ENCODE data around the gene MFSD11.

GRCh38 chr17:76792348-76792747, 54.4 kb downstream of the MFSD11 start:
- TF ChIP-seq POLR2AphosphoS5 (IDR thresholded peaks at IDR 0.05; ENCODE audit: low read depth, low read length) (no peak), GABPA (IDR thresholded peaks at IDR 0.05; ENCODE audit: borderline replicate concordance, insufficient read depth, low read length) (no peak), HDAC2 (IDR thresholded peaks at IDR 0.05; ENCODE audit: borderline replicate concordance in 1 of 2, low read depth in 2 of 2, low read length in 2 of 2) (no peak), CHD7 (IDR thresholded peaks at IDR 0.05; ENCODE audit: insufficient replicate concordance, low read length) (no peak), EGR1 (IDR thresholded peaks at IDR 0.05; ENCODE audit: borderline replicate concordance, low read depth, low read length) (no peak), KDM1A (IDR thresholded peaks at IDR 0.05; ENCODE audit: borderline replicate concordance, low read length) (no peak), SIRT6 (IDR thresholded peaks at IDR 0.05; ENCODE audit: low read length) (no peak), CTCF (IDR thresholded peaks at IDR 0.05; ENCODE audit: control extremely low read depth in 1 of 3, insufficient read depth in 1 of 3, low read depth in 1 of 3, low read length in 3 of 3) (no peak), TAF1 (IDR thresholded peaks at IDR 0.05; ENCODE audit: low read depth, low read length) (no peak), ASH2L (IDR thresholded peaks at IDR 0.05; ENCODE audit: low read length) (no peak), JUN (IDR thresholded peaks at IDR 0.05; ENCODE audit: low read depth, low read length) (no peak)
